GM18498 (cell line): ENCODE data around the gene AGFG2.
"Not testable (repeated sequence)": the region's sequence is repeated elsewhere in the genome, so short reads cannot be mapped to it uniquely, and the experiment has no call there.

Source experiments
- ATAC-seq: cut with Tn5 transposase; IDR thresholded peaks from one replicate; pipeline ENCODE4 v1.9.1; 2021; ENCODE audit warnings: mild to moderate bottlenecking, moderate library complexity; ENCODE audit not compliant: unreplicated experiment

Gene AGFG2

GRCh38 chr7:100547872-100548271, 8.9 kb downstream of the AGFG2 start:
- no peak for ATAC-seq

- not testable (repeated sequence) for ATAC-seq
Observed at GRCh38 chr7:100548446-100548845, 9.4 kb downstream of the AGFG2 start.

GRCh38 chr7:100552532-100552931, 13.5 kb downstream of the AGFG2 start:
- no peak for ATAC-seq

GRCh38 chr7:100553032-100553431, 14.0 kb downstream of the AGFG2 start:
- no peak for ATAC-seq

- ATAC-seq = no peak
Observed at GRCh38 chr7:100555701-100556100, 16.7 kb downstream of the AGFG2 start.

- ATAC-seq = no peak
Observed at GRCh38 chr7:100556541-100556940, 17.5 kb downstream of the AGFG2 start.

GRCh38 chr7:100559127-100559526, 20.1 kb downstream of the AGFG2 start:
- no peak for ATAC-seq

GRCh38 chr7:100561491-100562194, 22.6 kb downstream of the AGFG2 start:
- no peak for ATAC-seq

GRCh38 chr7:100562195-100563099, 23.4 kb downstream of the AGFG2 start:
- no peak for ATAC-seq

- no peak for ATAC-seq
Observed at GRCh38 chr7:100563100-100563564, 24.1 kb downstream of the AGFG2 start.

- peak; percentile 37 for ATAC-seq
Observed at GRCh38 chr7:100563809-100564400, 24.9 kb downstream of the AGFG2 start.

GRCh38 chr7:100564405-100564804, 25.4 kb downstream of the AGFG2 start:
- not testable (repeated sequence) for ATAC-seq

GRCh38 chr7:100565133-100565571, 26.1 kb downstream of the AGFG2 start:
- no peak for ATAC-seq

GRCh38 chr7:100566018-100566531, 27.1 kb downstream of the AGFG2 start:
- ATAC-seq = no peak

- no peak for ATAC-seq
Observed at GRCh38 chr7:100567031-100567730, 28.2 kb downstream of the AGFG2 start.

GRCh38 chr7:100567751-100568175, 28.8 kb downstream of the AGFG2 start:
- no peak for ATAC-seq

- no peak for ATAC-seq
Observed at GRCh38 chr7:100568176-100568895, 29.3 kb downstream of the AGFG2 start.

GRCh38 chr7:100568896-100569844, 30.2 kb downstream of the AGFG2 start:
- no peak for ATAC-seq
